Measurements from ENCODE around the gene SLC1A2. TPM values are rescaled to one million over a fixed set of nuclear protein-coding genes. Genes with fewer than 3 reads are reported as not detected.

SLC1A2 gene
- total RNA-seq, 1 donor from 2014 or later: not detected

DNA sequence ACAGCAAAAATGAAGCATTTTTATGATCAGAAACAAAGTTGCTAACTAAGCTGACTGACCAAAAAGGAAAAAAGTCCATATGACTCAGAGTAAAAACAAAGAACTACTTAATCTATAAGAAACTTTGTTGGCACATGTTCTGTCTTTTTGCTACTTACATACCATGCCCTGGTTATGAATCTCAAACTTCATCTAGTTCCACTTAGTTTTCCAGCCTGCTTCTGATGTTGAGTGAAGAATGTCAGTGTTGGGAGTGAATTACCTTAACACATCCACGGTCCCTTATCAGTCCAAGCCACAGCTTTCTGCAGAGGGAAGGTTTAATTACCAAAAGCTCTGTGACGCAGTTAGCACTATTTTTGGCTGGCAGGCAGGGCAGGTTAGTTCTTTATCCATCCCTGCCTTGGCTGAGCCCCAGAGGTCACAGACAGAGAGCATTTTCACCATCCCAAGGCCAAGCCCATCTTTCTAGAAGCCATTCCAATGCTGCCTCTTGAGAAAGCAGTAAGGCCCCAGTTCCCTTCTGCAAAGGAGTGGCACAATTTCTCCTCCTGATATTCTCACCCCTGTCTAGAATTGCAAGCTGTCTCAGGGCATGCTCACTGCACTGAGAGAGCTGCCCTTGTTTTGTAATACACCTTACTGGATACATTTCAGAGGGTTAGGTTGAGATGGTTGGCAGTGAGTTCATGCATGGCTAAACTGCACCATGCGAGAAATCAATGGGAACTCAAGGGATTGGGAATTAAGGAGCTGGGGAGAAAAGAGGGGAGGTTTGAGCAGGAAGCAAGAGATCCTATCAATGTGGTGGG lies 67.1 kb downstream of the SLC1A2 start:
- DNase-seq (ENCODE audit: low read depth, low spot score): no peak

DNA sequence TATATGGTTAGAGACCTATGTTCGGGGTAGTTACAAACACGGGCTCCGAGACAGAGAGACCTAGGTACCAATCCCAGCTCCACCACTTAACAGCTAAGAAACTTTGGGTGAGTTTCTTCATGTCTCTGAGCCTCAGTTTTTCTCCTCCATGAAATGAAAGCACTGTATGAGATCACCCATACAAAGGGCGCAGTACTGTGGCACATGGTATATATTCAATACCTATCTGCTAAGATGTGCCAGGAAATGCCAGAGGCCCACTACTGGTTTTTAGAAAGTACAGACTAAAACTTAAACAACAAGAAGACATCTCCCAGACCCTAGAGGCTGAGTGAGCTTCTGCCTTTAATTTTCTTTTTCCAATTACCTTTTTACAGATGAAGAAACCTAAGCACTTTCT lies 69.5 kb downstream of the SLC1A2 start:
- DNase-seq (ENCODE audit: low read depth, low spot score): no peak

DNA sequence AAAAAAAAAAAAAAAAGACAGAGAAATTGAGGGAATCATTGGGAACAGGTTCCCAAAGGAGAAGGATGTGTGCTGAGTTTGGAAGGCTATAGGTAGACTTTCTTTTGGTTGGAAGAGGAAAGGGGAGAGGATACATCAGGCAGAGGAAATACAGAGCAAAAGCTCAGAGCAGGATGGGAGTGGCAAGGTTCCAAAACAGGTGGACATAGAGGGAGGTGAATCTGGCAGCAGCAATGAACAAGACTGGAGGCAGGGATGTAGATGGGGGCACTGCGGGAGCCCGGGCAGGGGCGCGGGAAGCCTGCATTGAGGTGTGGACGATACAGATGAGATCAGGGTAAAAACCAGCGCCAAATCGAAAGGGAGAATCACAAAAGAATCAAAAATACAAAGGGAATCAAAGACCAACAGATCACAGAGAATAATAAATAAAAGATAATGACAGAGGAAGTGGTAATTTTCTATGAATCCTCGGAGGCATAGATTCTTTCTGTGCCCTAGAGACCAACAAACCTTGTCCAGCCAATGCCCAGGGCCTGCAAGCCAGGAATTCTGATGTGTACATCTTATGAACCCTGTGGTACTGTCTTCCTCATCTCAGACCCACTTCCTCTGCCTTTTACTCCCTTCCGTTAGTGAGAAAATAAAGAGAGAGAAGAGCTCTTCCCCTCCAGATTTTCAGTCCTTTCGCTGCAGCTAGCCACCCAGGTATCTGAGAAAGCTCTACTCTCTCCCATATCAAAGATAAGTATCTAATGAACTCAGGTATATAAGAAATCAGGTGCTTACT lies 70.3 kb downstream of the SLC1A2 start:
- DNase-seq (ENCODE audit: low read depth, low spot score): no peak

DNA sequence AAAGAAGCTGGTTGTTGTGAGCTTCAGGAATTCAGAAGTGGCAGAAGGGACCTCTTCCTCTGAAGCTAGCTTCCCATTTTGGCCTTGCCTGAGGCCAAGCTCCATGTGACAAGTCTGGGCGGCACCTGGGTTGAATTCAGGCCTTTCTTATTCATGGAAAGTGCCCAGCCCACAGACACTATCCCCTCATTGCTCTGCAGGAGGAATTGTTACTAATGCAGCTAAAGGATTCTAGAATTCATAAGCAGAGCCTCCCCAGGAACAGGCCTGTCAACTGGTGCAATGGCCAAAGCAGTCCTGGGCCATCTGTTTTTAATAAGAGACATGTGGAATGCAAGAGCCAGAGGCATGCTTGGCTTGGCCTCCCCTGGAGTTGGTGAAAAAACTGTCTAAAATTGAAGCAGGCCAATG lies 71.4 kb downstream of the SLC1A2 start:
- DNase-seq (ENCODE audit: low read depth, low spot score): no peak

DNA sequence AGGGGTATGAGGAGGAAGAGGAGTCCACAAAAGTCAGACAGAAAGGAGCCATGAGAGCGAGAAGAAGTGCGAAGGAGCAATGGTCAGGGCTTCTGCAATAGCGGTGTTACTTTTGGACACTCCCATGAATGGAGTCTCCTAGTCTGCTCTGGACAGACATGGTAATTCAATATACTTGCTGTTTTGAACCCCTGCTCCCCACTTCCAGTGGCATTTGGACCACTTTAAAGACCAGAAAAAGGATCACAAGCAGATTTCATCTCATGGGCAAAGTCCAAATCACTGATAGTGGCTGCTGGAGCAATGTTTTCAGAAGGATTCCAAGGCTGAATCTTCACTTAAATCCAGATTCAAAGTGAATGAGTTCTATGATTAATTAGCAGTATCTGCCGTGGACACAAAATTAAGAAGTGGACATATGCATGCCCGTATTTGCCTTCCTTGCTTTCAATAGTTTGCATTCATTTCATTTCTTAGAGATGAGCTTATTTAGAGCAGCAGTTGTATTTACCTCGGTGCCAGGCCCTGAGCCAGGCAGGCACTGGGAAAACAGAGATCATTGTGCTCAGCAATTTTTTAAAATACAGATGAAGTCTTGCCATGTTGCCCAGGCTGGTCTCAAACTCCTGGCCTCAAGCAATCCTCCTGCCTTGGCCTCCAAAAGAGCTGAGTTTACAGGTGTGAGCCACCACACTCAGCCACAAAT lies 72.0 kb downstream of the SLC1A2 start:
- no peak for DNase-seq (ENCODE audit: low read depth, low spot score)

DNA sequence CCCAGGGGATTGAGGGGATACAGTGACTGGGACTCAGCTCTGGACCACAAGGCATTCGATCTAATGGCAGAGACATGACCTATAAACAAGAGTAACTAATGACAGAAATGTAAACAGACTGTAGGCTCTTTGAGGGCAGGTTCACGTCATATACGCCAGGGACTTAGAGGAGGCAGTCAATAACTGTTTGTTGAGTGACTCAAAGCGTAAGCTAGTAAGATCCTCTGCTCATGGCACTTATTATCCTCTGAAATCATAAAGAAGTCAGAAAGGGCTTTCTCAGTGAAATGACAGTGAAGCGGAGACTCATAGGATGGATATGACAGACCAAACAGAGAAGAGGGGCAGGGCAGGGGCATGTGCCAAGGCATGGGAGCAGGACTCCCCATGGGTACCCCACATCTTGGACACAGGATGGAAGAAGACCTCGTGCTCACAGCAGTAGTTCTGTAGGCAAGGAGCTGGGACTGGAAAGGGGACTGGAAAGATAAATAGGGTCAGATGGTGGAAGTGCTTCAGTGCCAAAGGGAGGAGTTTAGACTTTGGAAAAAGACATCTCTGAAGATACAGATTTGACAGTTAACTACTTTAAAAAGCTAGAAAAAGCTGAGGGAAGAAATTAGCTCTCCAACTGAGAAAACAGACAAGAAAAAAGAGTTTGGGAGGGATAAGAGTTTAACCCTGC lies 72.7 kb downstream of the SLC1A2 start:
- no peak for DNase-seq (ENCODE audit: low read depth, low spot score)

DNA sequence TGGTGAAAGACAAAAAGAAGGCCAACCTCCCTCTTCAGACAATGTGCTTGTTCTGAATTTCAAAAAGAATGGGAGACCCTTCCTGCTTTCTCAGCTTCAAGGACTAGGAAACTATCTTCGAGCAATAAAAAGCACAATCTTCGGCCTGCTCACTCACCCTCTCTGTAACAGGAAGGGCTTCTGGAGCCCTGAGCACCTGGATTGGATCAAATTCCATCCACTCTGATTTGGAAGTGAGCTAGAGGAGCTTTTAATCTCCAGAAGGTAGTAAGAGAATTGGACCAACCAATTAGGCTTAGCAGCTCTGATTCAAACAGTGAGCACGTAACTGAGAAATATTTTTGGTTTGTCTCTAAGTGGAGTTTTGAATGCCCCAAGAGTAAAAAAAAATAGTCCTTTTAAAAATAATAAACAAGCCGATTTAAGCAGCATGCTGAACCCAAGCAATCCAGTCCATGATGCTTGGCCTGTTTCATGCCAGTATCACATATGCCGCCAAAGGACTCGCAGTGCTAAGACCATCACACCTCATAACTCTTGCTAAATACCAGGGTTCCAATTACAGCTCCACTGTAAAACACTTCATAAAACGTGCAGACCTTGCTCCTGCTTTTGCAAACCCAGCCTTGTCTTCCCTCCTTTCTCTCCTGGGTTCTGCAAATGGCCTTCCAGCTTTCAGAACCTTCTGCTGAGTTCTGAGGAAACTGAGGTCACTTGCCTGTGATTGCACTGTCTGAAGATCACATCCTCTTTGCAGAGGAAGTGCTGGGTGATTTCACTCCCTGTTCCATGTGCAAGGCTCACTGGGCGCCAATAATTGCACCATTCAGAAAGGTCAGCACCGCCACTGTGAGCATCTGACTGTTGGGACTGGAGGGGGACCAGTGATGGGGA lies 74.4 kb downstream of the SLC1A2 start:
- no peak for DNase-seq (ENCODE audit: low read depth, low spot score)

DNA sequence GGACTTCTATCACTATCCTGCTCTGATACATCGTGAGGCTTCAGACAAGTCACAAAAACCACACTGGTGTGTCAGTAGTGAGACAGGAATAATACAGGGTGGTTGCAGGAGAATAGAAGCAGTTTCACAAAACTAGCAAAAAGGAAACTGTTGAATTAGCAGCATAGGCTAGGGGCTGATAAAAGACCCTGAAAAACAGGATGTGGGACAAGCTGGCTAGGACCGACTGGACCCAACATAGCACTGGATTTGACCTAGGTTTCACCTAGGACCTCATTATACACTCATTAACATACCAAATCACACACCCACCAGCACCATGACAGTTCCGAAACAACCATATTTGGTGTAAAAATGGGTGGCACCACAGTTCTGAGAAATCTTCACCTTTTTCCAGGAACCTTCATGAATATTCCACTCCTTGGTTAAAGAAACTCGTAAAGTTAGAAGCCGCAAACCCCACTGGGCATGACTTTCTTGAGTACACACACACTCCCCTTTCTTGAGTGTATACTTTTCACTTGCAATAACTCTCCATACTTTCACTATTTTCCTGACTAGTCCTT lies 76.2 kb downstream of the SLC1A2 start:
- DNase-seq (ENCODE audit: low read depth, low spot score): no peak

DNA sequence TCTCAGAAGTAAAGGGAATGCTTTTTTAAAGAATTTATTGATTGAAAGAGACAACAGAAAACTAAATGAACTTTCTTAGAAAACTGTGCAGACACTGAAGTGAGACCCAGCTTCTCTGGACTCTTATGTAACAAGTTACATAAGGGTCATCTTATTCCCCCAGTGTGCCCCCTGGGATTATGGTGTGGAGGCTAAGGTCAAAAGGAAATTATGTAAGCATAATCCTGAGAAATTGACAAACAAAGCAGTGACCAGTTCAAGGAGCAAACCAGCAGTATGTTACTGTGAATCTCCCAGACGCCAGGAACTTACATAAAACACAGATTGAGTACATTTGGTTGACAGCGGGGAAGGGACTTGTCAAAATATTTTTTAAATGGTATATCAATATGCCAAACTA lies 78.6 kb downstream of the SLC1A2 start:
- no peak for DNase-seq (ENCODE audit: low read depth, low spot score)

DNA sequence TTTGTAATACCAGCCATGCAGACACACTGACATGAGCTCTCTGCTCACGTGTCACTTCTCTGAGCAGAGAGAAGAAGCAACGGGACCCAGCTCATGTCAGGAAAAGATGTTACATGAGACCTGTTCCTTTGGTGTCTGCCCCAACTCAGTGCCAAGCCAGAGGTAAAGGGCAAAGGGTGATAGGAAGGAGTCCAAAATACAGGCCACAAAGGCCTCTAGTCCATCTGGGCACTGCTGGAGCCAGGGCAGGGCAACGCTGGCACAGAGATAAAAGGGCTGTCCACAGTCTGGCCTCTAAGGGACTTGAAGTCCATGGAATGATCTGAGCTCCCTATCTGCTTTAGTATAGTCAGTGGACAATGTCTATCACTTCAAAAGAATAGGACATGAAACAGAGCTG lies 79.3 kb downstream of the SLC1A2 start:
- no peak for DNase-seq (ENCODE audit: low read depth, low spot score)

DNA sequence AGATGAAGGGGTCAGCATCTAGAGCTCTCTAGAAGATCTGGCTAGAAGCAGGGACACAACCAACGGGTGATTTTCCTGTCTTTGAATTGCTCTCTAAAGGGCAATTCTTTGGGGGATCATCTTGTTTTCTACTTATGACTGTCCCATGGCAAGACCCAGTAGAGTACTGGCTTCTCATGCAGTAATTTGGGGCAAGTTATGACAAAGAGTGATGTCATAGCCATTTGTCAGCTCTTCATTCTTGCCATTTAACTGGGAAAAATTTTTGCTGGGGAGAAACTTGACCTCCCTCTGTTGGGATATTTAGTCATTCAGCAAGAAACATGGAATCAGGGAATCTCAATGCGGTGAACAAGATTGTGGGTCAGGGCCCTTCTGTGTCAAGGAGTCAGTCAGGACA lies 80.4 kb downstream of the SLC1A2 start:
- DNase-seq (ENCODE audit: low read depth, low spot score): no peak

DNA sequence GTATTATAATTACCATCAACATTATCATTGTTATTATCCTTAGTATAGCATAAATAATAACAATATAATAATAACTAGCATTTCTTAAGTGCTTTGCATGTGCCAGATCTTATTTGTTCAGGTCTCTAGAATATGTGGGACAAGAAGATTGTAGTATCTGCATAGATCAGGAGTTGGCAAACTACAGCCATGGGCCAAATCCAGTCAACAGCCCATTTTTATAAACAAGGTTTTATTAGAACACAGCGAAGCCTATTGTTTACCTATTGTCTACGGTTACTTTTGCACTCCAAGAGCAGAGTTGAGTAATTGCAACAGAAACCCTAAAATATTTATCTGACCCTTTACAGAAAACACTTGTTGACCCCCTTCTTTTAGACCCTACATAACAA lies 81.4 kb downstream of the SLC1A2 start:
- no peak for DNase-seq (ENCODE audit: low read depth, low spot score)

DNA sequence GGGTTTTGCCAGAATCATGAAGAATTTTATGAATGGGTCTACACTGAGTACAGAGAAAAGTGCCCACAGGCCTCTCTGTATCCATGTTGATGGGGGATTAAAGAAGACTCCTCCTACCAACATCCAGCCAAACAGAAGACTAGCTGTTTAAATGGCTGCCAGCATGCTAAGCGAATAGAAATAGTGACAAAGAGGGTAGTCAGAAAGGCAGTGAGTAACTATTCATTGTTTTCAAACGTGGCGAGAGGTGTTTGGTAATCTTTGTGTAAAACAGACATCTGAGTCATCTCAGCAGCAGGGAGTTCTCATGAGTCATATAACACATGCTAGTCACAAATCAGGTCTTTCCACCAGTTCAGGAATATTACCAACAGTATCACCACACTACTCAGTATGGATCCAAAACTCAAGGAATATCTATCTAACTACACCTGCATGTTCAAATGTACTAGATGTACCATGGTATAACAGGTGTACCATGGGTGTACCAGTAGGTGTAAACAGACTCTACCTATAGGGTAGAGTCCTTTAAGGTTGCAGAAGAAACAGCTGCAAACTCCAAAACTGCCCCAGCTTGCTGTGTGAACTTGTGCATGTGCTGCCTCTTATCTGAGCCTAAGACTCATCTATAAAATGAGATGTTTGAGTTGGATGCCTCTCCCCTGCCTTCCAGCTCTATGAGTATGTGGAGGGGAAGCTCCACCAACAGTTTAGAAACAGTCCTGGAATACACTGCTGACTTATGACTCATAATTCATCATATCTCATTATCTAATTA lies 82.0 kb downstream of the SLC1A2 start:
- DNase-seq (ENCODE audit: low read depth, low spot score): peak; percentile 17

DNA sequence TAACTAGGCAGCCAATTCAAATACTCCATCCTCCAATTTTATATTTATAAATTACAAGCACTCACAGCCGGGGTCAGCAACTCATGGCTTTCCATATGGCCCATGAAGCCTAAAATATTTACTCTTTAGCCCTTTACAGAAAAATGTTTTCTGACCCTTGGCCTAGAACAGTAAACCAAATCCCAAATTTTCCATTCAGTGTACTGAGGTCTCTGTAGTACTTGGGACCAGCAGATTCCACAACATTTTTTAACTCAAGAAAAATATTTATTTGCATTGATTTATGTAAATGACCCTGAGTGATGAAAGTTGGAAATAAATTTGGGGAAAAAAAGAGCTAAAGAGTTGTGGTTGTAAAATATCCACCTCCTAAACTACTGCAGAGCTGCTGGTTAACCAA lies 82.6 kb downstream of the SLC1A2 start:
- no peak for DNase-seq (ENCODE audit: low read depth, low spot score)

DNA sequence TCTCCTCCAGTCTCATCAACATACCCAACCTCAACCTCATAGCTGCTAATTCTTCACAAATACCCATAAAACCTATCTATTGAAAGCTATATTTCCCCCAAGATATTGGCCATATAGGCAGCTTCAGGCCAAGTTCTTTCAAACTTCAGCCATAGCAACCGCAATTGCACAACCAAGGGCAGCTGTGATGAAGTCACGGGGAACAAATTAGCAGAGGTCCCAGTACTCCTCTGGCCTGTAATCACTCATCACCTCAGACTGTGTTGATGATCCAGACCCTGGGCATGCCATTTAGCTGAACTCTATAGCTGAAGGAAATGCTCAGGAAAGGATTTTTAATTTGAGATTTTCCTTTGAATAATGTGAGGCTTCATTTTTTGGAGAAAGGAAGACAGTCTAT lies 84.1 kb downstream of the SLC1A2 start:
- DNase-seq (ENCODE audit: low read depth, low spot score): no peak

DNA sequence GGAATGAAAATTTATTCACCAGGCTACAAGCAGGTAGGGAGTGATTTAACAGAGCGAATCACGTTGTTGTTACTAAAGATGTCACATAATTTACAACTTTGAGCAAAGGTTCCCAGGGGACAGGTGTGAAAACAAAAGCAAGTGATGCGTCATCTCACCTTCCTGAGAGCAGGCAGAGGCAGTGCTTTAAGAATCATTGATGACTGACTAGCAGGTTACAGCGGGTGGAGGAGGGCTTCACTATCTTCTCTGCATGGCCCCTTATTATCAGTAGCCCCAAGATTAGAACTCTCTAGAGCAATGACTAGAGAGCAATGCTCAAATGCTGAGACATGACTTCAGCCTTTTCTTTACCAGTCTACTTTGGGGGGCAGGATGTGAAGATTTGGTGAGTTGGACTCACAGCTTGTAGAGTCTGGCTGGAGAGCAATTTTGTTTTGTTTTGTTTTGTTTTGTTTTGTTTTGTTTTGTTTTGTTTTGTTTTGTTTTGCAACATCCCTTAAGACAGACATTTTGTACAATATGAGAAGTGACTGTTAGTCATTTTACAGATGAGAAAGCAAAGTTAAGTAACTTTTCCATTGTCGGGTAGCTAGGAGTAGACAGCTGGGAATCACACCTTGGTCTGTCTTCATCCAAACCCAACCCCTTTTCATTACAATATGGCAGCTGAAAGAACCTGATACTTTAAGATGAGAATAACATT lies 84.8 kb downstream of the SLC1A2 start:
- DNase-seq (ENCODE audit: low read depth, low spot score): no peak

DNA sequence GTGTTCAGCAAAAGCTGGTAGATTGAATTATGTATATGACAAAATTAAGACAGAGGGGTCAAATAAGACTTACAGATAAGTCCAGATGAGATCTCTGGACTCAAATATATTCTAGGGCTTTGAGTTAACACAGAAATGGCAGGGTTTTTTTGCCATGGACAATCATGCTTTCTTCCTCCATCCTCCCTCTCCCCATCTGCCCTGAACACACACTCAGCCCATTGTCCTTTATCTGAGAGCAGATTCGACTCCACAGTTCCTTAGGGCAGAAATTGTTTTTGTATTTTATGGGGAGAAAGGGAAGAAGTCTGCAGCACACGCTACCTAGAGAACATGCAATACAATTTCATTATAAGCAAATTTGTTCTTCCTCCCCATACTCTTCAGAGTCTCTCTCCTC lies 86.8 kb downstream of the SLC1A2 start:
- DNase-seq (ENCODE audit: low read depth, low spot score): no peak

DNA sequence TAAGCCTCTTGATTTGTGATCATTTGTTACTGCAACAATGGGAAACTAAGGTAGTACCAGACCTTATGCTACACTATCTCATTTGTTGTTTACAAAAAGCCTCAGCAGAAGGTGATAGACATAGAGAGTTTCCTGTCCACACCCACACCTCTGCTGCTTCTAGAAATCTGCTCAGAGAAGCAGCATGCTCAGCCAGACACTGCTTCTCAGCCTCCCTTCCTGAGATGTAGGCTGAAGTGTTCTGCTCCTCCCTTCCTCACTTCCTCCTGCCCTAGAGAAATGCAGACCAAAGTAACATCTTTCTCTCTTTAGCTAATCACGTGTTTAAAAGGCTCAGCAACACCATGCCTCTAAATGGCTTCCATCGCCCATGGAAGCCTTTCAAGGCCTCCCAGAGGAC lies 88.4 kb downstream of the SLC1A2 start:
- DNase-seq (ENCODE audit: low read depth, low spot score): no peak
